ENCODE data around the gene PDE4B. TPM values are rescaled to one million over a fixed set of nuclear protein-coding genes. Genes with fewer than 3 reads are reported as not detected.
"Not testable (repeated sequence)": the region's sequence is repeated elsewhere in the genome, so short reads cannot be mapped to it uniquely, and the experiment has no call there.

Gene PDE4B
- total RNA-seq, 1 experiment from 2014 or later: 1.8 TPM

DNA sequence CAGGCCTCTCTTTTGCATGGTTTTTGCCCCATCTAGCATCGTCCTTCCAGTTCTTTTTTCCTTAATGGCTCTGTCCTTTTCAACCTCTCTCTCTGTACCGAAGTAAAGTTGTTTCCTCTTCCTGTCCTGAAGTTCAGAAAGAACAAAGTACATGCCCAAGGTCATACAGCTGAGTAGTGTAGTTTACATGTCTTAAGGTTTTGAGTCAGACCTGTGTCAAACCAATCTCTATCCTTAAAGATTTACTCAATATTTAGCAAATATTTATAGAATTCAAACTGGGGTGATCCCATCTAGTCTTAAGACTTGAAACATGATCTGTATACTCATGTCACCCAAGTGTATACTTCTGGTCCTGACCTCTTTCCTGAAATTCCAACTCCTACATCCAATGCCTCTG is 622.6 kb downstream of the PDE4B start:
- no peaks in the 10 kb centered on the region for H3K27me3 ChIP-seq
- H3K9me3 ChIP-seq: peaks cover 9% of the 10 kb centered on the region
- no peak for DNase-seq
- H3K4me3 ChIP-seq: no peak overlapping the region
- no peaks in the 10 kb centered on the region for H3K36me3 ChIP-seq

DNA sequence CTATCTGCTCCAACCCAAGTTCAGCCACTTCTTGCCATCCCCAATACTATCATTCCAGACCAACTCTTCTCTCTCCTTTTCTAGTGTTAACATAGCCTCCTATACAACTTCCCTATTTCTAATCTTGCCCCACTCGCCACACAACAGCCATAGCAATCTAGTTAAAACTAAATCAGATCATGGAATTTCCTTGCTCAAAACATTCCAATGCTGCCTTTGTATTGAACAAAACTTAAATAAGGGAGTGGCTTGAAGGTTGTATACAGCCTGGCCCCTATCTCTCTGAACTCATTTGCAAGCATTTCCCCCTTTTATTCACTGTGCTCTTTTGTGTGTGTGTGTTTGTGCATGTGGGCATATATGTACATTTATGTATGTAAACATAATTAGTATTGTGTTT is 623.2 kb downstream of the PDE4B start:
- no peak overlapping the region for H3K4me3 ChIP-seq
- DNase-seq: no peak

DNA sequence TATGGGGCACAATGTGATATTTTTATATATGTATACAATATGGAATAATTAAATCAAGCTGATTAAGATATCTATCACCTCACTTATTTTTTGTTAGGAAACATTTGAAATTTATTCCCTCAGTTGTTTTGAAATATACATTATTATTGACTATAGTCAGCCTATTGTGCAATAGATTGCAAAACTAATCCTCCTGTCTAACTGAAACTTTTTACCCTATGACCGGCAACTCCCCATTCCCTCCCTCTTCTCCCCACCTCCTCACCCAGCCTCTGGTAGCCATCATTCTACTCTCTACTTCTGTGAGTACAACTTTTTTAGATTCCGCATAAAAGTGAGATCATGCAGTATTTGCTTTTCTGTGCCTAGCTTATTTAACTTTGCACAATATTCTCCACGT is 623.6 kb downstream of the PDE4B start:
- Histone ChIP-seq H3K36me3 (no peaks in the 10 kb centered on the region), H3K9me3 (peaks cover 7% of the 10 kb centered on the region)
- DNase-seq: no peak

More for the DNA sequence above, 623.2 kb downstream of the PDE4B start:
- Histone ChIP-seq H3K9me3 (peaks cover 7% of the 10 kb centered on the region), H3K36me3 (no peaks in the 10 kb centered on the region), H3K27me3 (no peaks in the 10 kb centered on the region)

DNA sequence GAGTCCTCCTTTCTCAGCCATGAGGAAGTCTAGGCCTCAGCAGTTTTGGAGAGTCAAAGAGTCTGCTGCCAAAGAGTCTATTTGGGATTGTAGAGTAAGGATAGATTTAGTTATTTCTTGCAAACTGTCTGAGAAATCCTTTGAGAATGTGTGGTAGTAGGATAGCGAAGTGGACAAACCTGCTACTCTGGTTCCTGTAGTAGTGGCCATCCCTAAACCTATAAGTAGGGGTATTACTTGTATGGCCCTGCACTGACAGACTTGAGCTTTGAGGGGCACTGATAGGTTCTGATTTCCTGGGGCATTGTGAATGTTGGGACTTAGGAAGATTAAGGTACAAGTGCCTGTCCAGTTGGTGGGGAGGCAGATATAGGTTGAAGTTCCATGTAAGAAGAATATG is 625.3 kb downstream of the PDE4B start:
- no peaks in the 10 kb centered on the region for H3K36me3 ChIP-seq
- no peaks in the 10 kb centered on the region for H3K27me3 ChIP-seq
- no peak overlapping the region for H3K4me3 ChIP-seq
- DNase-seq: no peak
- peaks cover 7% of the 10 kb centered on the region for H3K9me3 ChIP-seq

More for the DNA sequence above, 623.6 kb downstream of the PDE4B start:
- Histone ChIP-seq H3K27me3 (no peaks in the 10 kb centered on the region), H3K4me3 (no peak overlapping the region)

DNA sequence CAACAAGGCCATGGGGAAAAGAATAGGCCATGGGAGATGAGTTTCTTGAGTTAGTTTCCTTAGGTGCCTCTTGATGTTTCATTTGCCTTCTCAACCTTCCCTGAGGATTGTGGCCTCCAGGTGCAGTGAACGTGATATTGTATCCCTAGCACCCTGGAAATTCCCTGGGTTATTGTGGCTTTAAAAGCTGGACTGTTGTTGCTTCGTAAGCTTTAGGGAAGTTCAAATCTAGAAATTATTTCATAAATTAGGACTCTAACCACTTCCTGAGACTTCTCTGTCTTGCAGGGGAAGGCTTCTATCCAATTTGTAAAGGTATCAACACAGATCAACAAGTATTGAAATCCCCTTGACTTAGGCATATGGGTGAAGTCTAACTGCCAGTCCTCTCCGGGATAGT is 627.5 kb downstream of the PDE4B start:
- H3K4me3 ChIP-seq, H3K27me3 ChIP-seq, DNase-seq, H3K36me3 ChIP-seq, H3K9me3 ChIP-seq: not testable (repeated sequence)

DNA sequence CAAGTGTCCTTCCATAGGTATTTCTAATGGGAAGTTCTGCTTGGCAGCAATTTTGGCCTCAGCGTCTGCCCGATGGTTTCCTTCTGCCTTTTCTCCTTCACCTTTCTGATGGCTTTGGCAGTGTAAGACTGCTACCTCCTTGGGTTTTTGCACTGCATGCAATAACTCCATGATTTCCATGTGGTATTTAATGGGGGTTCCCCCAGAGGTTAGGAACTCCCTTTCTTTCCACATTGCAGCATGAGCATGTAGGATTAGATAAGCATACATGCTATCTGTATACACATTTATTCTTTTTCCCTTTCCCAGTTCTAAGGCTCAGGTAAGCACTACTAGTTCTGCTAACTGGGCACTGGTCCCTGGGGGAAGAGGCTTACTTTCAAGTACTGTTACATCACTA is 628.2 kb downstream of the PDE4B start:
- DNase-seq, H3K9me3 ChIP-seq, H3K36me3 ChIP-seq, H3K27me3 ChIP-seq, H3K4me3 ChIP-seq: not testable (repeated sequence)

DNA sequence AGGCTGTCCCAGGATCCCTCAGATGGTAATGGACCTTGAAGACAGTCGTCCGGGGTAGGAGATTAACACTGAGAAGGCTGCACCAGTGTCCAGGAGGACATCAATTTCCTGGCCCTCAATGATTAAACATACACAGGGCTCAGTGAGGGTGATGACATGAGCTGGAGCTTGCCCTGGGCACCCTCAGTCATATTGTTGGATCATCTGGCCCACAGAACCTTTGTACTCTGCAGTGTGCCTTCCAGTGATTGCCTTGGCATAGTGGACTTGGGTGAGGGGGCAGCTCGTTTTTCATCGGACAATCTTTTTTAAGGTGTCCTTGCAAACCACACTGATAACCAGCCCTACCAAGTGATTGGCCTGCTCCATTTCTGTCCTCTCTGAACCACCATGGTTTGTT is 630.1 kb downstream of the PDE4B start:
- Histone ChIP-seq H3K9me3 (no peaks in the 10 kb centered on the region), H3K27me3 (no peaks in the 10 kb centered on the region), H3K4me3 (no peak overlapping the region), H3K36me3 (no peaks in the 10 kb centered on the region)
- no peak for DNase-seq

Data from MG63 (cell line).